GM12891 (cell line): ENCODE results near the gene PHF23.

Experiments
- DNase-seq: peaks from one replicate; pipeline ENCODE4 v3.0.0; 2011; ENCODE audit warnings: low spot score; ENCODE audit not compliant: insufficient read length
- FAIRE-seq: peaks from 2 replicates; lab custom pipeline; 2011; peaks lifted over from hg19 to GRCh38; lab: Jason Lieb, UNC
- PAX5 ChIP-seq: IDR thresholded peaks from 2 replicates; pipeline ENCODE4 v1.6.1; 2011; ENCODE audit warnings: low read length, moderate library complexity, mild to moderate bottlenecking; ENCODE audit not compliant: insufficient read depth, severe bottlenecking
- POLR2A ChIP-seq: IDR thresholded peaks from 2 replicates; pipeline ENCODE4 v1.6.1; 2011; ENCODE audit warnings: low read depth, low read length, control low read depth
- POLR2AphosphoS5 ChIP-seq: IDR thresholded peaks from 2 replicates; pipeline ENCODE4 v1.6.1; 2011; ENCODE audit warnings: low read depth, low read length, control low read depth
- POU2F2 ChIP-seq: IDR thresholded peaks from 2 replicates; pipeline ENCODE4 v1.6.1; 2011; ENCODE audit warnings: low read depth, mild to moderate bottlenecking, control low read depth, low read length, moderate library complexity
- SPI1 ChIP-seq: IDR thresholded peaks from 2 replicates; pipeline ENCODE4 v1.6.1; 2011; ENCODE audit warnings: low read depth, low read length, control low read depth
- TAF1 ChIP-seq: IDR thresholded peaks from 2 replicates; pipeline ENCODE4 v1.6.1; 2011; ENCODE audit warnings: low read depth, low read length, control low read depth

The PHF23 gene

DNA sequence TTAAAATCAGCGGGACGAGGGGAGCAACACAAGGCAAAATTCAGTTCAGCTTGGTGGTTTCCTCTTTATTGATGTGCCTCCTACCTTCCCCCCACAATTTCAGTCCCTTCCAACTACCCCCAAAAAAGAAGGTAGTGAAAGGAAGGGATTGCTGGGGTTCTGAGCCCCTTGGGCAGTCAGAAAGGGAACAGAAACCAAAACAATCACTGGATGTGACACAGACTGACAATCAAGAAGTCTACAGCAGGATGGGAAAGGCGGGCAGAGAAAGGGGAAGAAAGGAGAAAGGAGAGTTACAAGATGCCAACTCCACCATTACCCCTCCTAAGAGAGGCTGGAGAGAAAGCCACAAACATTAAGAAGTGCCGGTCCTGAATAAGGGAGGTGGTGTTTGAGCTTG, 1.1 kb upstream of the PHF23 start:
- peak; percentile 50 for FAIRE-seq
- DNase-seq: no peak
- TF ChIP-seq POLR2A (no peak), SPI1 (peak; percentile 68)

GRCh38 chr17:7238420-7239090, 702 bp downstream of the PHF23 start:
- TF ChIP-seq POLR2A: no peak
- TF ChIP-seq POU2F2: no peak
- TF ChIP-seq TAF1: 0 out of 2 replicates have a peak, but pooled peaks have one; percentile 11
- no peak for TF ChIP-seq POLR2AphosphoS5
- no peak for TF ChIP-seq SPI1
- TF ChIP-seq PAX5: no peak
- no peak for DNase-seq
- no peak for FAIRE-seq

DNA sequence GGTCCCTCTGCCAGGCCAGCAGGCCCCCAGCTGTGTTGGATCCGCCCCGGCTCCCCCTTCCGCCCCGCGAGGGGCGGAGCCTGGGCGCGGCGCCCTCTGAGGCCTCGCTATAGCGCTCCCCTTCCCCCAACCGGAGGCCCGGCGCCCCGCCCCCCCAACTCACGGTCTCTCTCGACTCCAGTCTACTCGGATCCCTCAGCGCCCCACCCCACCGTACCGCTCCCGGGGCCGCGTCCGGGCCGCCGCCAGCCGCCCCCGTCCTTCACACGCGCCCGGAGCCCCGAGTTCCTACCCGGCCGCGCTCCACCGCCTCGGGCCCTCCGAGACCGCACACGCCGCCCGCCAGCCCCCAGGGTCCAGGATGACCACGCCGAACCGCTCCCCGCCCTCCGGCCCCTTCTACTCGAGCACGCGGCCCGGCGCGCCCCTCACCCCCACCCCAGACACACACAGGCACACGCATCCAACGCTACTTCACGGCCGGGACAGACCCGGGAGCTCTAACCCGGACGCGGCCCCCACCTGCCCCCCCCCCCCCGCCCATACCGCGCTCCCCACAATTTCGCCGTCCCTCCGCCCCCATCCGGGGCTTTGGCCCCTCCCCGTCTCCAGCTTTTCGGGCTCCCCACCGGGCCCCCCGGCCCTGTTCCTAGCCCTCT, 1.4 kb downstream of the PHF23 start:
- peak; percentile 41 for FAIRE-seq
- peak; percentile 71 for DNase-seq
- no peak for TF ChIP-seq POLR2AphosphoS5
- TF ChIP-seq TAF1: no peak
- no peak for TF ChIP-seq PAX5

- no peak for TF ChIP-seq TAF1
- no peak for TF ChIP-seq POLR2AphosphoS5
- TF ChIP-seq SPI1: no peak
- TF ChIP-seq PAX5: no peak
- TF ChIP-seq POU2F2: no peak
- no peak for TF ChIP-seq POLR2A
- DNase-seq (no peak), FAIRE-seq (no peak)
These were observed 1.9 kb downstream of the PHF23 start for GRCh38 chr17:7237266-7237760.

DNA sequence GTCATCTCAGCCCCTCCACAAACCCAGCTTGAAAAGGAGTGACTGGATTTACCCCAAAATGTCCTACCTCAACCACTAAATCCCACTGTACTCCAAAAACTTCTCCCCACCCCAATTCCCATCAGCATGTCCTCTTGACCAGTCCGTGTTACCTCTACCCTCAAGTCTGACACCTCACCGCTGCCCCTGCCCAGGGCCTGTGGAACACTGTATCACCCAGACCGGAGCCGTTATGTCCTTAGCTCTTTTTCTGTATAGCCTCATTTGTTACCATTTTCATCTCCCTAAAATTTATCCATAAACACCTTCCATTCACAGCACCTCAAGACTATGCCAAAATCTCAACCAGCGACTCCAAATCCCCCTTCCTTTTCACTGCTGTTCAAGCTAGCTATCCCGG, 2.4 kb downstream of the PHF23 start:
- no peak for TF ChIP-seq POLR2AphosphoS5
- TF ChIP-seq TAF1: no peak
- no peak for TF ChIP-seq POU2F2
- no peak for TF ChIP-seq POLR2A
- TF ChIP-seq SPI1: no peak
- no peak for TF ChIP-seq PAX5
- FAIRE-seq (no peak), DNase-seq (no peak)

DNA sequence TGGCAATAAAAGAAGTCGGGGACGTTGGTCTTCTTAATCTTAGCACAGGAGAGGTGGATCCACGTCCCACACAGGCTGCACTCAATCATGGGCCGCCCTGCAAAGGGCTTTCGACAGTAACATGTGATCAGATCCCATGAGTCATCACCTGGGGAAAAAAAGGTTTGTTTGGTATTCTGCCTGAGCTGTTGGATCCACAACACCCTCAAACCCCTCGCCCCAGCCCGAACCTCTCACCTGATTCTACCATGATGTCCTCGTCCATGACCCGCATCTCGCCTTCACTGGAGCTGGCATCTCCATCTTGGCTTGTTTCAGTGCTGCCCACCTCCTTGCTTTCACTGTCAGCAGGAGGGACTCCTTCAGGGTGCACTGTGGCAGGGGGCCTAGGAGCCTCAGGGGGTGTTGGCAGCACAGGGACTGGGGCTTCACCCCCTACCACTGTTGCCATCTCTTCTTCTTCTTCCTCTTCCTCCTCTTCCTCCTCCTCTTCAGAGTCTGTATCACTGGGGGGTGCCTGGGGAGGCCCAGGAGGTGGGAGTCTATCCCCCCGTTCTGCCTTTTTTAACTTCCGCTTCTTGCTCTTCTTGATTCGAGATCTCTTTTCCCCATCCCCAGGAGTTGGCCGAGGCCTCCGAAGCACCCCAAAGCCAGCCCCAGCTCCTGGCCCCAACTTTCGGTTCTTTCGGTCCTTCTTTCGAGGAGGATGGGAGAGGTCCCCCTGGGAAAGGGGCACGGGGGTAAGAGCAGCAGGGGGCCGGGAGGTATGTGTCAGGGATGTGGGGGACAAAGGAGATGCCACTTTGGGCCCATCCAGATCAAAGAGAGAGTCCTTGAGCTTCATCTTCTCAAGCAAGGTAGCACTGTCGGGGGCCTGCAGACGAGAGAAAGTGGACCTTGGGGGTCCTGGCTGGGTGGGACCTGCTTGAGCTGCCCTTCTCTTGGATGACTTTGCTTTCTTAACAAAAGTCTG, 3.3 kb downstream of the PHF23 start:
- DNase-seq (no peak), FAIRE-seq (no peak)
- no peak for TF ChIP-seq POU2F2
- no peak for TF ChIP-seq PAX5
- TF ChIP-seq TAF1: no peak
- TF ChIP-seq SPI1: no peak
- TF ChIP-seq POLR2AphosphoS5: peak; percentile 25; the same call in 1 of the 2 replicates

DNA sequence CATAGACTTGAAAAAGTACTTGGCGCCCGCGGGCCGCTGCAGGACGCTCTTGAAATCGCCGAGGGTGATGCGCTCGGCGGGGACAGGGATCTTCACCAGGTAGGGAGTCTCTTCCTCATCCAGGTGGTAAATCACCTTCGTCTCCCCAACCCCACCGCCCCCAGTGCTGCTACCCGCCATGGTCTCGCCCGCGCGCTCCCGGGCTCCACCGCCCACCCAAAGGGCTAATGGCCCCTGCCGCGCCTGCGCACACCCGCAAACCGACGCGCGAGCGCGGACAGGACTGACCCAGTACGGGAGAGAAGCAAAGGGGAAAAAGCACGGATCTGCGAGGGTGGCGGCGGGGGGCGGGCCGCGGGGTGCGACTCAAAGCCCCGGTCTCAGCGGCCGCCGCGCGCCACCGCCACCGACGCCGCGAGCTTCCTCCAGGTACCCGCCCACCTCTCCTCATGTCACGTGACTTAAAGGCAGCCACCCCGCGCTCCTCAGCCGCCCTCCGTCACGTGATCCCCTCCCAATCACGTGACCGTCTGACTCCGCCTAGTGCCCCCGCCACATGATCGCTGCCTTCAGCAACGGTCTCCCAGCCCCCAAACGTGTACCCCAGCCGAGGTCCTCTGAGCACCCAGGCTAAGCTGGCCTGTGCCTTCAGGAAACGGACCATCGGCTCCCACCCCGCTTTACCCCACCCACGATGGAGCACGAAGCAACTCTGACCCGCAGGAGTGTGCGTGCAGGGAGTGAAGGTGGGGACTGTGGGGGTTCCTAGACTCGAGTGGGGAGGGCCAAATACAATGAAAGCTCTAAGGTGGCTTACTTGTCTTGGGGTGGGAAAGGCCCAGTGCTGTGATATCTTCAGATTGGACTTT, 4.9 kb downstream of the PHF23 start, which contains the start of gene DVL2:
TSS of gene DVL2 (minus strand) at position 435 of the 869 bp plus-strand sequence. CDS start at position 180, 255 bp downstream.
- DNase-seq (peak; percentile 95), FAIRE-seq (peak; percentile 100)
- TF ChIP-seq TAF1 (no peak; the same call in 1 of the 2 replicates), POU2F2 (peak; percentile 70; the same call in 1 of the 2 replicates), POLR2A (peak; percentile 92), SPI1 (no peak), PAX5 (peak; percentile 28), POLR2AphosphoS5 (peak; percentile 88)

DNA sequence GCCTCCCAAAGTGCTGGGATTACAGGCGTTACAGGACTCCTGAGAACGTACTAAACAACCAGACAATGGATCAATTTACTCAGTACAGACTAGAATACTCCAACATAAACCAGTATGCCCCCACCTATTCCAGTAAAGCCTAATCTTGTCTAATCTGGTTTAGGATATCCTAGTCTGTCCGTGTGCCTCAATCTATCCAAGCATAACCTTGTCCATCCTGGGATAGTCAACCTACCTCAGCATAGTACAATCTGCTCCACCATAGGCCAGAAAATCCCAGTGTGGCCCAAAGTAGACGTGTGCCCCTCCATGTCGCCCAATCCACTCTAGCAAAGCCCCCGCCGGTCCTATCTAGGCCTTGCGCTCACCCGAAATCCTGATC, 5.6 kb downstream of the PHF23 start:
- FAIRE-seq: no peak
- DNase-seq: no peak
- TF ChIP-seq POU2F2 (no peak), PAX5 (no peak), POLR2AphosphoS5 (no peak), SPI1 (no peak), TAF1 (no peak), POLR2A (no peak)
